A549 (cell line): Measurements from ENCODE around the gene KCNE3. TPM values are rescaled to one million over a fixed set of nuclear protein-coding genes. Genes with fewer than 3 reads are reported as not detected.
"Not testable (repeated sequence)": the region's sequence is repeated elsewhere in the genome, so short reads cannot be mapped to it uniquely, and the experiment has no call there.

Experiments used
- ATAC-seq, 2 experiments: fragments of 200-7000 bp in 1 of 2; fragments of >200 bp in 1 of 2; cut with Nextera tagmentation in 1 of 2; cut with Tn5 transposase in 1 of 2; 3 replicates each; pipeline versions ENCODE4 v1.8.0 to v1.9.1; 2018 to 2020; ENCODE audit warnings: mild to moderate bottlenecking in 1 of 2, moderate library complexity in 1 of 2
- CTCF ChIA-PET: fragments of 300-600 bp; sonication (Branson Sonifier 250); formaldehyde crosslinking; extraction: SDS; loops from one replicate; lab custom pipeline; 2021; ENCODE audit warnings: antibody characterized with exemption, inconsistent platforms; lab: Yijun Ruan, JAX
- POLR2A ChIA-PET: fragments of 350-600 bp; formaldehyde crosslinking; extraction: SDS; loops from one replicate; lab custom pipeline; 2021; ENCODE audit warnings: antibody characterized with exemption, inconsistent platforms; lab: Yijun Ruan, JAX
- DNase-seq, 2 experiments: peaks; one replicate each; pipeline versions ENCODE4 v3.0.0 to v3.0.0-alpha.2; 2011 to 2016; ENCODE audit warnings: low read depth in 1 of 2, low spot score in 1 of 2
- FAIRE-seq: peaks from 2 replicates; lab custom pipeline; 2011; peaks lifted over from hg19 to GRCh38; lab: Jason Lieb, UNC
- H3K27ac ChIP-seq, 2 experiments: fragments of >200 bp; sonication (Bioruptor Twin); formaldehyde crosslinking; 3 replicates each; pipeline ENCODE4 v1.5.1; 2016 to 2017
- H3K4me1 ChIP-seq: fragments of >200 bp; sonication (Bioruptor Twin); formaldehyde crosslinking; 3 replicates; pipeline ENCODE4 v1.6.1; 2016
- H3K4me2 ChIP-seq: fragments of >200 bp; sonication (Bioruptor Twin); formaldehyde crosslinking; 3 replicates; pipeline ENCODE4 v1.6.1; 2016
- H3K4me3 ChIP-seq: fragments of >200 bp; sonication (Bioruptor Twin); formaldehyde crosslinking; 3 replicates; pipeline ENCODE4 v1.5.1; 2016
- H3K9me3 ChIP-seq: fragments of >200 bp; sonication (Bioruptor Twin); formaldehyde crosslinking; 3 replicates; pipeline ENCODE4 v1.6.1; 2016
- CBX2 ChIP-seq: fragments of 200-600 bp; sonication (generic); IDR thresholded peaks from 2 replicates; pipeline ENCODE4 v1.6.1; 2016; ENCODE audit warnings: low read depth, mild to moderate bottlenecking, borderline replicate concordance
- CHD2 ChIP-seq: fragments of 150-350 bp; IDR thresholded peaks from 2 replicates; pipeline ENCODE4 v1.6.1; 2014; ENCODE audit warnings: low read length; ENCODE audit not compliant: partially characterized antibody
- FOXS1 ChIP-seq: fragments of 250-450 bp; sonication (Bioruptor Pico); IDR thresholded peaks from 2 replicates; pipeline ENCODE4 v1.5.0; 2020; ENCODE audit warnings: mild to moderate bottlenecking, moderate library complexity
- HOXA7 ChIP-seq: fragments of 250-450 bp; sonication (Bioruptor Pico); IDR thresholded peaks from 2 replicates; pipeline ENCODE4 v1.5.0; 2020; ENCODE audit warnings: mild to moderate bottlenecking, moderate library complexity
- HOXB13 ChIP-seq: fragments of 250-450 bp; sonication (Bioruptor Pico); IDR thresholded peaks from 2 replicates; pipeline ENCODE4 v1.5.0; 2020; ENCODE audit warnings: low read depth, mild to moderate bottlenecking, moderate library complexity
- JUN ChIP-seq, 2 experiments: fragments of >200 bp; sonication (Bioruptor Twin); formaldehyde crosslinking; IDR thresholded peaks; 2 replicates in 1 of 2; 3 replicates in 1 of 2; pipeline ENCODE4 v1.6.1; 2016 to 2017
- MAFK ChIP-seq: fragments of 450-650 bp; IDR thresholded peaks from 2 replicates; pipeline ENCODE4 v1.6.1; 2014; ENCODE audit not compliant: partially characterized antibody
- MYC ChIP-seq: IDR thresholded peaks from 2 replicates; pipeline ENCODE4 v1.6.1; 2012; ENCODE audit warnings: mild to moderate bottlenecking, inconsistent platforms, low read length, improper control_type of control experiment, borderline replicate concordance
- NFE2L2 ChIP-seq: fragments of 150-350 bp; conservative IDR thresholded peaks from 2 replicates; pipeline ENCODE4 v1.6.1; 2014; ENCODE audit warnings: low read length
- NPAS2 ChIP-seq: fragments of 250-450 bp; sonication (Bioruptor Pico); IDR thresholded peaks from 2 replicates; pipeline ENCODE4 v1.8.0; 2022; ENCODE audit warnings: mild to moderate bottlenecking, moderate library complexity, borderline replicate concordance
- NR3C1 ChIP-seq: fragments of >200 bp; sonication (Bioruptor Twin); formaldehyde crosslinking; IDR thresholded peaks from 3 replicates; pipeline ENCODE4 v1.6.1; 2017
- POLR2A ChIP-seq: IDR thresholded peaks from 2 replicates; pipeline ENCODE4 v1.6.1; 2012; ENCODE audit warnings: mild to moderate bottlenecking, low read length
- TFCP2L1 ChIP-seq: fragments of 250-450 bp; sonication (Bioruptor Pico); IDR thresholded peaks from 2 replicates; pipeline ENCODE4 v1.5.0; 2021; ENCODE audit warnings: mild to moderate bottlenecking
- TP53 ChIP-seq: fragments of 250-450 bp; sonication (Bioruptor Pico); IDR thresholded peaks from 2 replicates; pipeline ENCODE4 v1.5.0; 2021; ENCODE audit warnings: mild to moderate bottlenecking, moderate library complexity
- USF2 ChIP-seq: fragments of 450-650 bp; IDR thresholded peaks from 2 replicates; pipeline ENCODE4 v1.6.1; 2014; ENCODE audit warnings: antibody characterized with exemption
- ZC3H11A ChIP-seq: fragments of 450-650 bp; IDR thresholded peaks from 2 replicates; pipeline ENCODE4 v1.6.1; 2014; ENCODE audit warnings: antibody characterized with exemption, mild to moderate bottlenecking
- WGBS: methylation state at CpG from one replicate; pipeline ENCODE4 v1.1.6; 2017; ENCODE audit errors: missing lambda C conversion rate; 5-methylcytosine and 5-hydroxymethylcytosine counted together
- polyA plus RNA-seq, 4 experiments: library from polyadenylated mRNA; depleted of rRNA in 3 of 4; stranded (reverse); fragments of >200 nt; fragmentation: RNase III in 1 of 4; extraction: RNeasy Plus Mini Kit Qiagen cat#74134 plus additional on column Dnase treatment in 1 of 4; gene quantifications; 2 replicates in 3 of 4; 3 replicates in 1 of 4; pipeline ENCODE4 v1.2.3, GENCODE V29; 2011 to 2017
- TF ChIP-seq, protein P1 (sequence below): IDR thresholded peaks from 2 replicates; pipeline ENCODE4 v1.6.1; 2012; ENCODE audit warnings: low read depth, borderline replicate concordance

KCNE3 gene
- polyA plus RNA-seq, 2 of the 4 experiments (the other 2 are of a cell fraction): 0.23 to 0.56 TPM

DNA sequence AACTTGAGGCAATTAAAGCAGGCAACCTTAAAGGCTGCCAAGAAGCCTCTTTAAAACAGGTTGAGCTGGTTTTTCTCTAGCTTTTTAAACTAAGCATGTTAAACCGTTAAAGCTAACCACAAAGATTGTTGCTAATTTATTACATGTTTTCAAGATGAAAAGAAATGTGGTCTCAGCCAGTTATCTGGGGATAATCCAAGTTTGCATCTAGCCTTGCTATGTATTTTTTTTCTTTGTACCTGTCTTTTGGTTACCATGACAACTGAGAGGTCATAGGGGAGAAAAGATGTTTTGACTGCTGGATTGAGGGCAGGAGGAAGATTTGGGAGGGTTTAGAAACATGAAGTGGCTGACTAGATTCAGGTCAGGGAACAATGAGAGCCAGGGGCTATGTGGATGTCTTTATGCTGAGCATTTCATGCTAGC lies 50.0 kb downstream of the KCNE3 start:
- FAIRE-seq: no peak
- CTCF ChIA-PET: interaction anchor here (1.6 kb wide), 1 partner anchor 13 kb away, joined by 3 read pairs; no protein-coding TSS in a partner anchor
- peak overlapping the region; percentile 66; the same call in 2 of the 3 replicates for H3K4me2 ChIP-seq
- TF ChIP-seq, protein P1, sequence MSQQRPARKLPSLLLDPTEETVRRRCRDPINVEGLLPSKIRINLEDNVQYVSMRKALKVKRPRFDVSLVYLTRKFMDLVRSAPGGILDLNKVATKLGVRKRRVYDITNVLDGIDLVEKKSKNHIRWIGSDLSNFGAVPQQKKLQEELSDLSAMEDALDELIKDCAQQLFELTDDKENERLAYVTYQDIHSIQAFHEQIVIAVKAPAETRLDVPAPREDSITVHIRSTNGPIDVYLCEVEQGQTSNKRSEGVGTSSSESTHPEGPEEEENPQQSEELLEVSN: no peak
- TF ChIP-seq MYC (no peak), USF2 (no peak)
- TF ChIP-seq, all 56 proteins: peak for 0
- ATAC-seq: no peak
- 84% methylated on average over 1 of the region's 1 CpG for WGBS
- Histone ChIP-seq H3K4me3 (no peak overlapping the region), H3K9me3 (no peaks in the 10 kb centered on the region), H3K4me1 (peaks cover 37% of the 10 kb centered on the region), H3K27ac (peak overlapping the region; percentile 72 to 83)
- POLR2A ChIA-PET: interaction anchor here (0.5 kb wide), 1 partner anchor 32 kb away, joined by 6 read pairs; no protein-coding TSS in a partner anchor
- no peak for DNase-seq

DNA sequence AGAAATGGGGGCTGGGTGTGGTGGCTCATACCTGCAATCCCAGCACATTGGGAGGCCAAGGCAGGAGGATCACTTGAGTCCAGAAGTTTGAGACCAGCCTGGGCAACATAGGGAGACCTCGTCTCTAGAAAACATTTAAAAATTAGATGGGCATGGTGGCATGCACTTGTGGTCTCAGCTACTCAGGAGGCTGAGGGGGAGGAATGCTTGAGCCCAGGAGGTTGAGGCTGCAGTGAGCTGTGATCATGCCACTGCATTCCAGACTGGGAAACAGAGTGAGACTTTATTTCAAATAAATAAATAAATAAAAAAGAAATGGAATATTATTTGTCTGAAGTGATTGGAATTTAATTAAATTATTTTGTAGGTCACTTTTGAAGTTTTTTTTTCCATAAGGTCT lies 50.4 kb downstream of the KCNE3 start:
- peak overlapping the region; percentile 72 to 83; a peak in 3 of 6 replicates for H3K27ac ChIP-seq
- not testable (repeated sequence) for FAIRE-seq
- CTCF ChIA-PET: interaction anchor here (1.6 kb wide), 1 partner anchor 13 kb away, joined by 3 read pairs; no protein-coding TSS in a partner anchor

DNA sequence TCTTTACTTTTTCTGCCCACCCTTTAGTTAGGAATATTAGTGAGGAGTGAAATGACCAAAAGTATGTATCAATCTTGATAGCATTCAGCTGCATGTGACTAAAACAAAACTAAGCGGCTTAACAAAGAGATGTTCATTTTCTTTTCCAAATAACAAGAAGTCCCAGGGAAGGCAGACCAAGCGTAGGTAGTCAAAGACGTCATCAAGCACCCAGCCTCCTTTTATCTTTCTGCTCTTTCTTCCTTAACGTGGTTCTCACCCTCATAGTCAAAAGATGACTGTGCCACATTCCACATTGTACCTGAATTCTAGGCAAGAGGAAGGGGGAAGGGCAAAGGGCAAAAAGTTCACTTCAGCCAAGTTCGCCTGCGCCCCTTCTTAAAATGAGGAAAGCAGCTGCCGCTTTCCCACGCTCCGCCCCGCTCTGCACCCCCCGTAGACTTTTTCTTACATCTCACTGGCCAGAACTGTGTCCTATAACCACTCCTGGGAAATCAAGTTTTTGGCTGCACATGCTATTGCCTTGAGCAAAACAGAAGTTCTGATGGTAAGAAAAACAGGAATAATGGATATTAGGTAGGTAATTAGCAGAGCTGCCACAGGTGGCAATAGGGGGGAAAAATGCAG lies 54.5 kb downstream of the KCNE3 start:
- TF ChIP-seq CBX2 (no peak), TFCP2L1 (CRISPR knock-in tag) (no peak), NFE2L2 (no peak), FOXS1 (CRISPR knock-in tag) (no peak), TP53 (CRISPR knock-in tag) (no peak), JUN (IDR thresholded peaks at IDR 0.05) (no peak), NPAS2 (CRISPR knock-in tag) (no peak)
- POLR2A ChIA-PET: no interaction called here
- ATAC-seq: 0 out of 6 replicates have a peak, but pooled peaks of 1 of the 2 experiments have one; percentile 25
- Histone ChIP-seq H3K4me3 (no peak overlapping the region), H3K27ac (peak overlapping the region; percentile 26 to 45; a peak in 4 of 6 replicates), H3K9me3 (no peaks in the 10 kb centered on the region), H3K4me1 (peaks cover 23% of the 10 kb centered on the region), H3K4me2 (peak overlapping the region; percentile 14; the same call in 2 of the 3 replicates)
- CTCF ChIA-PET: interaction anchor here (1.4 to 1.7 kb wide), 2 partner anchors 10 to 157 kb away, joined by 3 to 5 read pairs; no protein-coding TSS in a partner anchor
- 71% methylated on average over 11 of the region's 11 CpGs for WGBS
- peak in 1 of 2 experiments; percentile 5 for DNase-seq
- peak; percentile 63 for FAIRE-seq

More for the DNA sequence above, 50.4 kb downstream of the KCNE3 start:
- H3K4me3 ChIP-seq, H3K4me2 ChIP-seq, ATAC-seq, POLR2A ChIA-PET, H3K9me3 ChIP-seq, DNase-seq: not testable (repeated sequence)
- H3K4me1 ChIP-seq: peaks cover 41% of the 10 kb centered on the region
- WGBS: 73% methylated on average over 1 of the region's 1 CpG

- ATAC-seq (no peak), FAIRE-seq (no peak), DNase-seq (no peak)
- ChIA-PET CTCF (interaction anchor here (1.4 to 1.9 kb wide), 3 partner anchors 9 to 156 kb away, joined by 3 to 5 read pairs (median 4); no protein-coding TSS in a partner anchor), POLR2A (no interaction called here)
- Histone ChIP-seq H3K4me3 (no peak overlapping the region), H3K9me3 (no peaks in the 10 kb centered on the region), H3K4me1 (peaks cover 17% of the 10 kb centered on the region), H3K27ac (peak overlapping the region; percentile 6 to 57; a peak in 2 of 6 replicates), H3K4me2 (peak overlapping the region; percentile 14; the same call in 1 of the 3 replicates)
- 50% methylated on average over 2 of the region's 2 CpGs for WGBS
- TF ChIP-seq ZC3H11A: no peak
- TF ChIP-seq POLR2A: no peak
- TF ChIP-seq CHD2: no peak
- no peak for TF ChIP-seq HOXA7 (CRISPR knock-in tag)
- TF ChIP-seq TP53 (CRISPR knock-in tag): no peak
- TF ChIP-seq HOXB13: no peak
- TF ChIP-seq, protein P1: no peak
- TF ChIP-seq NR3C1: no peak
- no peak for TF ChIP-seq MAFK
Observed at GRCh38 chr11:74412321-74412720, 55.0 kb downstream of the KCNE3 start.
